ENCODE results near the gene SND1.

Gene SND1

GRCh38 chr7:128011131-128011661, 359.2 kb downstream of the SND1 start:
- Histone ChIP-seq H3K27ac (ENCODE audit: low read depth, low read length) (no peak overlapping the region), H3K4me3 (ENCODE audit: low read depth in 1 of 2, low read length in 2 of 2) (no peak overlapping the region), H3K4me1 (ENCODE audit: control insufficient read depth in 1 of 2, insufficient read depth in 2 of 2, low read length in 2 of 2) (peaks cover 0 to 5% of the 10 kb centered on the region in 2 donors), H3K9ac (ENCODE audit: low read depth in 1 of 2, low read length in 2 of 2) (no peak overlapping the region), H3K9me3 (ENCODE audit: control insufficient read depth in 1 of 2, low read length in 2 of 2) (no peaks in the 10 kb centered on the region), H3K27me3 (ENCODE audit: control insufficient read depth in 1 of 2, insufficient read depth in 2 of 2, low read length in 2 of 2) (no peaks in the 10 kb centered on the region), H3K36me3 (ENCODE audit: control insufficient read depth in 1 of 2, insufficient read depth in 2 of 2, low read length in 2 of 2) (peaks cover 4 to 13% of the 10 kb centered on the region in 2 donors)

- Histone ChIP-seq H3K4me1 (ENCODE audit: control insufficient read depth in 1 of 2, insufficient read depth in 2 of 2, low read length in 2 of 2) (no peaks in the 10 kb centered on the region), H3K27ac (ENCODE audit: low read depth, low read length) (no peak overlapping the region), H3K4me3 (ENCODE audit: low read depth in 1 of 2, low read length in 2 of 2) (no peak overlapping the region), H3K9ac (ENCODE audit: low read depth in 1 of 2, low read length in 2 of 2) (no peak overlapping the region), H3K36me3 (ENCODE audit: control insufficient read depth in 1 of 2, insufficient read depth in 2 of 2, low read length in 2 of 2) (peaks cover 4 to 35% of the 10 kb centered on the region in 2 donors), H3K27me3 (ENCODE audit: control insufficient read depth in 1 of 2, insufficient read depth in 2 of 2, low read length in 2 of 2) (no peaks in the 10 kb centered on the region), H3K9me3 (ENCODE audit: control insufficient read depth in 1 of 2, low read length in 2 of 2) (no peaks in the 10 kb centered on the region)
Measured at GRCh38 chr7:128014811-128015210, 362.8 kb downstream of the SND1 start.

- Histone ChIP-seq H3K36me3 (ENCODE audit: control insufficient read depth in 1 of 2, insufficient read depth in 2 of 2, low read length in 2 of 2) (peaks cover 1 to 46% of the 10 kb centered on the region in 2 donors), H3K9me3 (ENCODE audit: control insufficient read depth in 1 of 2, low read length in 2 of 2) (no peaks in the 10 kb centered on the region), H3K4me3 (ENCODE audit: low read depth in 1 of 2, low read length in 2 of 2) (no peak overlapping the region), H3K27ac (ENCODE audit: low read depth, low read length) (no peak overlapping the region), H3K4me1 (ENCODE audit: control insufficient read depth in 1 of 2, insufficient read depth in 2 of 2, low read length in 2 of 2) (no peaks in the 10 kb centered on the region), H3K9ac (ENCODE audit: low read depth in 1 of 2, low read length in 2 of 2) (no peak overlapping the region), H3K27me3 (ENCODE audit: control insufficient read depth in 1 of 2, insufficient read depth in 2 of 2, low read length in 2 of 2) (no peaks in the 10 kb centered on the region)
Measured at GRCh38 chr7:128017460-128017859, 365.5 kb downstream of the SND1 start.

- Histone ChIP-seq H3K9ac (ENCODE audit: low read depth in 1 of 2, low read length in 2 of 2) (no peak overlapping the region), H3K27me3 (ENCODE audit: control insufficient read depth in 1 of 2, insufficient read depth in 2 of 2, low read length in 2 of 2) (no peaks in the 10 kb centered on the region), H3K4me1 (ENCODE audit: control insufficient read depth in 1 of 2, insufficient read depth in 2 of 2, low read length in 2 of 2) (no peaks in the 10 kb centered on the region), H3K36me3 (ENCODE audit: control insufficient read depth in 1 of 2, insufficient read depth in 2 of 2, low read length in 2 of 2) (peaks cover 0 to 39% of the 10 kb centered on the region in 2 donors), H3K4me3 (ENCODE audit: low read depth in 1 of 2, low read length in 2 of 2) (no peak overlapping the region), H3K9me3 (ENCODE audit: control insufficient read depth in 1 of 2, low read length in 2 of 2) (no peaks in the 10 kb centered on the region), H3K27ac (ENCODE audit: low read depth, low read length) (no peak overlapping the region)
Measured at GRCh38 chr7:128017862-128018845, 366.2 kb downstream of the SND1 start.

DNA sequence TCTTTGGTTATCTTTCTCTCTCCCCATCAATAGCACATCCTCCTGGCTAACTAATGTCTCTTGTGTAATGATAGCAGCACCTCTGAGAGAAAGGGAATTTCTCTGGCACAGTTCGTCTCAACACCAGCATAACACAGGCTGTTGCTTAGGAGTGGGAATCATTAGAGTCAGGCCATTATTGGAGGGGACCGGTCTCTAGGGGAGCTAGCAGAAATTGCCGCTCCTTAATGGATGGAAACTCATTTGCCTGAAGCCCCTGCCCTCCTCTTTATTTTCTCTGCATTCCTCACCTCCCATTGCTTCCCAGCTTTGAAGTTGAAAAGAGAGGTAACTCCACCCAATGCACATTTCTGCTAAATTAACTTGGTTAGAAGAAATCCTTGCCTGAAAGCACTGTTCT, 367.3 kb downstream of the SND1 start:
- no peaks in the 10 kb centered on the region for H3K27me3 ChIP-seq (ENCODE audit: control insufficient read depth in 1 of 2, insufficient read depth in 2 of 2, low read length in 2 of 2)
- no peak overlapping the region for H3K9ac ChIP-seq (ENCODE audit: low read depth in 1 of 2, low read length in 2 of 2)
- no peaks in the 10 kb centered on the region for H3K9me3 ChIP-seq (ENCODE audit: control insufficient read depth in 1 of 2, low read length in 2 of 2)
- peaks cover under 1 to 37% of the 10 kb centered on the region in 2 donors for H3K36me3 ChIP-seq (ENCODE audit: control insufficient read depth in 1 of 2, insufficient read depth in 2 of 2, low read length in 2 of 2)
- H3K4me1 ChIP-seq (ENCODE audit: control insufficient read depth in 1 of 2, insufficient read depth in 2 of 2, low read length in 2 of 2) = no peaks in the 10 kb centered on the region
- no peak overlapping the region for H3K4me3 ChIP-seq (ENCODE audit: low read depth in 1 of 2, low read length in 2 of 2)
- H3K27ac ChIP-seq (ENCODE audit: low read depth, low read length) = no peak overlapping the region

- no peaks in the 10 kb centered on the region for H3K4me1 ChIP-seq (ENCODE audit: control insufficient read depth in 1 of 2, insufficient read depth in 2 of 2, low read length in 2 of 2)
- peaks cover 3 to 37% of the 10 kb centered on the region in 2 donors for H3K36me3 ChIP-seq (ENCODE audit: control insufficient read depth in 1 of 2, insufficient read depth in 2 of 2, low read length in 2 of 2)
- H3K27me3 ChIP-seq (ENCODE audit: control insufficient read depth in 1 of 2, insufficient read depth in 2 of 2, low read length in 2 of 2) = no peaks in the 10 kb centered on the region
- H3K4me3 ChIP-seq (ENCODE audit: low read depth in 1 of 2, low read length in 2 of 2) = no peak overlapping the region
- H3K27ac ChIP-seq (ENCODE audit: low read depth, low read length) = no peak overlapping the region
- H3K9me3 ChIP-seq (ENCODE audit: control insufficient read depth in 1 of 2, low read length in 2 of 2) = no peaks in the 10 kb centered on the region
- H3K9ac ChIP-seq (ENCODE audit: low read depth in 1 of 2, low read length in 2 of 2) = no peak overlapping the region
Measured at GRCh38 chr7:128020159-128020558, 368.2 kb downstream of the SND1 start.

DNA sequence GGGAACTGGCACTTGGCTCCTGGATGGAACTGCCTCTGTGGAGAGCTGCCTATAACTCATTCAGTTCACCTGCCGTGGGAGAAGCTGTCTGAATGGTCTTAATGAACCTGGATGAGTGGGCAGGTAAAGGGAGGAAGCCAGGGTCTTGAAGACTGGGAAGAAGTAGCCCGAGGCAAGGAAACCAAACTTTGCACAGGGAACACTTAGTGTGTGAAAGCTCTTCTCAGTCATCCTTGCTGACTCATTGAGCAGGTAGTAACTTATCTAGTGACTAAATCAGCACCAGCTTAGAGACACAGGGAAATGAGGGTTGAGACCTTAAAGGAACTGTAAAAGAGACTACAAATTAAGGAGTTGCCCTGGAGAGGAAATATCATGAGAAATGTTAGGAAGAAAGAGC, 369.4 kb downstream of the SND1 start:
- Histone ChIP-seq H3K9ac (ENCODE audit: low read depth in 1 of 2, low read length in 2 of 2) (no peak overlapping the region), H3K27ac (ENCODE audit: low read depth, low read length) (no peak overlapping the region), H3K4me1 (ENCODE audit: control insufficient read depth in 1 of 2, insufficient read depth in 2 of 2, low read length in 2 of 2) (no peaks in the 10 kb centered on the region), H3K27me3 (ENCODE audit: control insufficient read depth in 1 of 2, insufficient read depth in 2 of 2, low read length in 2 of 2) (no peaks in the 10 kb centered on the region), H3K9me3 (ENCODE audit: control insufficient read depth in 1 of 2, low read length in 2 of 2) (no peaks in the 10 kb centered on the region), H3K4me3 (ENCODE audit: low read depth in 1 of 2, low read length in 2 of 2) (no peak overlapping the region), H3K36me3 (ENCODE audit: control insufficient read depth in 1 of 2, insufficient read depth in 2 of 2, low read length in 2 of 2) (peaks cover 3 to 37% of the 10 kb centered on the region in 2 donors)

DNA sequence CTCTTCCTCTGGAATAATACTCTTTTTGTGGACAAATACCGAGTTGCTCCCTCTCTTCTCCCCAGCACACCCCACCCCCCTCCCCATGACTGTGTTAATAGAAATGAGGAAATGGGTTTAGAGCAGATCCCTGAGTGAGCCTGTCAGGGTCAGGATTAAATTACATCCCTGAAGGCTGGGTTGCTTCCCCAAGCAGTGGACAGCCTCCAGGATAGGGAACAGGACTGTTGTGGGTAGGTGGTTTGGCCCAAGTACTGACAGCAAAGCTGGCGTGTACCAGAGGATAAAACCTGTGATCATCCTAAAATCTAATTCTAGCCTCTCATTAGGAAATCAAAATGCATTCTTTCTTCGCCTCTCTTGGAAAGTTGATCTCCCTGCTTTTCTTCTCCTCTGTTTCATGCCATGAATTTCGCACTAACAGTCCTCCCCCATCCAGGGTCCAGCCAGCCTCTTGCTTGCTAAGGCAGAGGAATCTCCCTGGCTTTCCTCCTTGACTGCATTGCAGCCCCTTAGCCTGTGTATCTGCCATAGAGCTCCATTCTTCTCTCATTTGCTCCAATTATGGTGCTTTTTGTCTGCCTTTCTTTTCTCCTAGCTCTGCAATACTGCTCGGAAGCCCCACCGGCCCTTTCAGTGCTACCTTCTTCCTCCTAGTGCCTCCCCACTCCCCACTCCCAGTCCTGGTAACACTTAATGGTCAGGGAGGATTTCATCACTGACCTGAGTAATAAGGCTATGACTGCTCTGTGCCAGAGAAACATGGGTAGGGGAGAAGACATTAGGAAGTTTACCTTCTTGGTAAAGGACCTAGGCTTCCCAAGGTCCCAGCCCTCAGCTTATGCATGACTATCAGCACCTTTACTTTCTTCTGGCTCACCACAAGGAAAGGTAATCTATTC, 370.9 kb downstream of the SND1 start:
- Histone ChIP-seq H3K9ac (ENCODE audit: low read depth in 1 of 2, low read length in 2 of 2) (no peak overlapping the region), H3K4me1 (ENCODE audit: control insufficient read depth in 1 of 2, insufficient read depth in 2 of 2, low read length in 2 of 2) (no peaks in the 10 kb centered on the region), H3K4me3 (ENCODE audit: low read depth in 1 of 2, low read length in 2 of 2) (no peak overlapping the region)

DNA sequence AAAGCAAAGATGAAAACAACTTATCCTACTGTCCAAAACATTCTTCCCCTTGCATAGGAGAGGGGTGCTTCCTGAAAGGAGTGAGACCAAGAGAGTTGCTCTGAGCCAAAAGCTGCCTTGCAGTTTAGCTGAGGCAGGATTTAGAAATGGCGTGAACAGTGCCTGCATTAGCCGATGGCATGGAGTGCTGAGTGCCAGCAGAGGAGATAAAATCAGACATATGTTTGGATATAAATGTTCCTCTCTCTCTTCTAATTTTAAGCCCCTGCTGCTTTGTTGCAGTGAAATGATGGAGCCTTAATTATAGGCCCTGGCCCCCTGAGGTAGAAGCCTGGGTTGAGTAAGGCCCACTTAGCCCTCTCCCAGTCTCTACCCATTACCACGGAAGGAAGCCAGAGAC, 372.2 kb downstream of the SND1 start:
- no peak overlapping the region for H3K4me3 ChIP-seq (ENCODE audit: low read depth in 1 of 2, low read length in 2 of 2)
- no peak overlapping the region for H3K27ac ChIP-seq (ENCODE audit: low read depth, low read length)
- H3K36me3 ChIP-seq (ENCODE audit: control insufficient read depth in 1 of 2, insufficient read depth in 2 of 2, low read length in 2 of 2) = peaks cover 6 to 25% of the 10 kb centered on the region in 2 donors
- peaks cover 0 to 1% of the 10 kb centered on the region in 2 donors for H3K4me1 ChIP-seq (ENCODE audit: control insufficient read depth in 1 of 2, insufficient read depth in 2 of 2, low read length in 2 of 2)
- H3K9ac ChIP-seq (ENCODE audit: low read depth in 1 of 2, low read length in 2 of 2) = no peak overlapping the region
- no peaks in the 10 kb centered on the region for H3K27me3 ChIP-seq (ENCODE audit: control insufficient read depth in 1 of 2, insufficient read depth in 2 of 2, low read length in 2 of 2)
- H3K9me3 ChIP-seq (ENCODE audit: control insufficient read depth in 1 of 2, low read length in 2 of 2) = no peaks in the 10 kb centered on the region

More for the DNA sequence above, 370.9 kb downstream of the SND1 start:
- Histone ChIP-seq H3K27me3 (ENCODE audit: control insufficient read depth in 1 of 2, insufficient read depth in 2 of 2, low read length in 2 of 2) (no peaks in the 10 kb centered on the region), H3K36me3 (ENCODE audit: control insufficient read depth in 1 of 2, insufficient read depth in 2 of 2, low read length in 2 of 2) (peaks cover 3 to 27% of the 10 kb centered on the region in 2 donors), H3K27ac (ENCODE audit: low read depth, low read length) (no peak overlapping the region), H3K9me3 (ENCODE audit: control insufficient read depth in 1 of 2, low read length in 2 of 2) (no peaks in the 10 kb centered on the region)

Data from duodenal mucosa (tissue), 2 donors.